ENCODE results near the gene TMEM53. TPM values are rescaled to one million over a fixed set of nuclear protein-coding genes. Genes with fewer than 3 reads are reported as not detected.

TMEM53 gene
- total RNA-seq, 1 experiment from 2014 or later, result 9.3 TPM

- Histone ChIP-seq H3K27ac (ENCODE audit: low read length) (0 out of 2 replicates have a peak overlapping the region, but pooled peaks have one; percentile 5), H3K36me3 (ENCODE audit: low read depth, low read length) (no peaks in the 10 kb centered on the region), H3F3A (ENCODE audit: low read length, unreplicated experiment) (peaks cover 3% of the 10 kb centered on the region), H3K9me2 (replicated peaks; ENCODE audit: low read length) (no peaks in the 10 kb centered on the region), H3K27me3 (ENCODE audit: low read length) (no peaks in the 10 kb centered on the region), H3K4me3 (ENCODE audit: low read length) (peak overlapping the region; percentile 79), H3K79me2 (ENCODE audit: low read length) (no peaks in the 10 kb centered on the region), H3K4me1 (ENCODE audit: insufficient read depth, low read length) (peaks cover 42% of the 10 kb centered on the region), H2AFZ (ENCODE audit: low read length) (peak overlapping the region; percentile 89), H3K4me2 (ENCODE audit: low read length) (peak overlapping the region; percentile 96), H3K9me3 (ENCODE audit: low read length) (no peaks in the 10 kb centered on the region), H4K20me1 (ENCODE audit: low read length) (no peaks in the 10 kb centered on the region), H3K9ac (ENCODE audit: low read length) (peak overlapping the region; percentile 78)
- no peak for TF ChIP-seq EZH2phosphoT487 (IDR thresholded peaks at IDR 0.05; ENCODE audit: borderline replicate concordance, low read length)
- TF ChIP-seq CTCF (conservative IDR thresholded peaks at IDR 0.05; ENCODE audit: low read depth, low read length), result no peak
- no peak for TF ChIP-seq EZH2 (IDR thresholded peaks at IDR 0.05; ENCODE audit: low read length, unreplicated experiment)
- intact Hi-C loops (cut with micrococcal nuclease), result loop anchor here (5.0 kb wide), 1 partner anchor 34 kb away; no protein-coding TSS in a partner anchor
- CTCF ChIA-PET, result interaction anchor here (0.6 kb wide), 1 partner anchor 12 kb away, joined by 3 read pairs; no protein-coding TSS in a partner anchor
- ATAC-seq, result peak; percentile 1; the same call in 1 of the 2 replicates
- BruUV-seq (replicated peaks), result TSS peak; percentile 73
- peak; percentile 11 for DNase-seq
- POLR2A ChIA-PET (ENCODE audit: unreplicated experiment), result interaction anchor here (0.6 kb wide), 1 partner anchor 48 kb away, joined by 3 read pairs; no protein-coding TSS in a partner anchor
Observed at GRCh38 chr1:44673675-44674112, 587 bp downstream of the TMEM53 start.

- ATAC-seq (no peak), DNase-seq (no peak)
- Histone ChIP-seq H3K4me2 (ENCODE audit: low read length) (peak overlapping the region; percentile 96), H3K9me3 (ENCODE audit: low read length) (no peaks in the 10 kb centered on the region), H3K4me3 (ENCODE audit: low read length) (peak overlapping the region; percentile 79), H3K27me3 (ENCODE audit: low read length) (no peaks in the 10 kb centered on the region), H3K36me3 (ENCODE audit: low read depth, low read length) (no peaks in the 10 kb centered on the region), H3F3A (ENCODE audit: low read length, unreplicated experiment) (peaks cover 3% of the 10 kb centered on the region), H3K9me2 (replicated peaks; ENCODE audit: low read length) (no peaks in the 10 kb centered on the region), H3K27ac (ENCODE audit: low read length) (peak overlapping the region; percentile 82), H3K9ac (ENCODE audit: low read length) (peak overlapping the region; percentile 78), H3K79me2 (ENCODE audit: low read length) (no peaks in the 10 kb centered on the region), H4K20me1 (ENCODE audit: low read length) (no peaks in the 10 kb centered on the region), H3K4me1 (ENCODE audit: insufficient read depth, low read length) (peaks cover 42% of the 10 kb centered on the region), H2AFZ (ENCODE audit: low read length) (peak overlapping the region; percentile 89)
- no TSS peak for BruUV-seq (replicated peaks)
- CTCF ChIA-PET, result no interaction called here
- TF ChIP-seq CTCF (conservative IDR thresholded peaks at IDR 0.05; ENCODE audit: low read depth, low read length) (no peak), EZH2 (IDR thresholded peaks at IDR 0.05; ENCODE audit: low read length, unreplicated experiment) (no peak), EZH2phosphoT487 (IDR thresholded peaks at IDR 0.05; ENCODE audit: borderline replicate concordance, low read length) (no peak)
- POLR2A ChIA-PET (ENCODE audit: unreplicated experiment), result interaction anchor here (0.7 kb wide), 1 partner anchor 119 kb away, joined by 5 read pairs; no protein-coding TSS in a partner anchor
- intact Hi-C loops (cut with micrococcal nuclease), result loop anchor here (5.0 kb wide), 1 partner anchor 34 kb away; no protein-coding TSS in a partner anchor
Observed at GRCh38 chr1:44672961-44673674, 1.2 kb downstream of the TMEM53 start.
